ENCODE results near the gene USP22.

USP22 gene

GRCh38 chr17:21044971-21045370 lies 2.2 kb upstream of the USP22 start:
- DNase-seq = no peak

- DNase-seq = peak; percentile 75
Observed at GRCh38 chr17:21043296-21044232, 753 bp upstream of the USP22 start.

GRCh38 chr17:21041741-21042457 lies 912 bp downstream of the USP22 start:
- no peak for DNase-seq

- DNase-seq = no peak
Observed at GRCh38 chr17:21039839-21040575, 2.8 kb downstream of the USP22 start.

- DNase-seq = no peak
Observed at GRCh38 chr17:21037117-21037803, 5.6 kb downstream of the USP22 start.

- DNase-seq = no peak
Observed at GRCh38 chr17:21036361-21036881, 6.4 kb downstream of the USP22 start.

- DNase-seq = no peak
Observed at GRCh38 chr17:21035406-21035805, 7.4 kb downstream of the USP22 start.

- DNase-seq = no peak
Observed at GRCh38 chr17:21034340-21035235, 8.2 kb downstream of the USP22 start.

- DNase-seq = no peak
Observed at GRCh38 chr17:21033350-21033749, 9.5 kb downstream of the USP22 start.

- DNase-seq = no peak
Observed at GRCh38 chr17:21031756-21032396, 10.9 kb downstream of the USP22 start.

GRCh38 chr17:21030375-21030774 lies 12.4 kb downstream of the USP22 start:
- DNase-seq = no peak

GRCh38 chr17:21029515-21029914 lies 13.3 kb downstream of the USP22 start:
- DNase-seq = no peak

- DNase-seq = no peak
Observed at GRCh38 chr17:21029036-21029435, 13.8 kb downstream of the USP22 start.

- DNase-seq = no peak
Observed at GRCh38 chr17:21028192-21028591, 14.6 kb downstream of the USP22 start.

- no peak for DNase-seq
Observed at GRCh38 chr17:21027031-21027430, 15.8 kb downstream of the USP22 start.

- DNase-seq = no peak
Observed at GRCh38 chr17:21025451-21025850, 17.4 kb downstream of the USP22 start.

GRCh38 chr17:21024024-21024423 lies 18.8 kb downstream of the USP22 start:
- DNase-seq = no peak

- DNase-seq = no peak
Observed at GRCh38 chr17:21021208-21021803, 21.5 kb downstream of the USP22 start.

- DNase-seq = no peak
Observed at GRCh38 chr17:21020622-21021021, 22.2 kb downstream of the USP22 start.

GRCh38 chr17:21019976-21020586 lies 22.7 kb downstream of the USP22 start:
- no peak for DNase-seq
